Prostate gland (tissue), 2 donors: ENCODE results near the gene OR8K5. TPM values are rescaled to one million over a fixed set of nuclear protein-coding genes. Genes with fewer than 3 reads are reported as not detected.
"Not testable (repeated sequence)": the region's sequence is repeated elsewhere in the genome, so short reads cannot be mapped to it uniquely, and the experiment has no call there.

ENCODE experiments used
- DNase-seq: peaks from one replicate; pipeline ENCODE4 v3.0.0-alpha.2; 2019; ENCODE audit warnings: low spot score
- H3K27ac ChIP-seq, 2 donors: fragments of 200-600 bp; sonication (generic); 2 replicates each; pipeline ENCODE4 v1.5.1; 2017 to 2019
- H3K27me3 ChIP-seq: fragments of 200-600 bp; sonication (generic); replicated peaks from 2 replicates; pipeline ENCODE4 v1.5.1; 2019; ENCODE audit not compliant: insufficient read depth
- H3K36me3 ChIP-seq, 2 donors: fragments of 200-600 bp; sonication (generic); 1 replicate in 1 of 2; 2 replicates in 1 of 2; pipeline versions ENCODE4 v1.5.1 to v1.8.1; 2017 to 2019
- H3K4me1 ChIP-seq: fragments of 200-600 bp; sonication (generic); replicated peaks from 2 replicates; pipeline ENCODE4 v1.5.1; 2019
- H3K4me3 ChIP-seq, 2 donors: fragments of 200-600 bp; sonication (generic); 2 replicates each; pipeline ENCODE4 v1.5.1; 2017 to 2019
- H3K9me3 ChIP-seq: fragments of 200-600 bp; sonication (generic); 2 replicates; pipeline ENCODE4 v1.5.1; 2017
- POLR2A ChIP-seq: fragments of 450-650 bp; IDR thresholded peaks from one replicate; pipeline ENCODE4 v1.6.1; 2016; ENCODE audit warnings: antibody characterized with exemption, mild to moderate bottlenecking
- POLR2AphosphoS5 ChIP-seq: sonication (generic); formaldehyde crosslinking; IDR thresholded peaks from one replicate; pipeline ENCODE4 v1.6.1; 2017; ENCODE audit warnings: antibody characterized with exemption
- WGBS: methylation state at CpG from one replicate; pipeline ENCODE4 v1.1.5; 2018; 5-methylcytosine and 5-hydroxymethylcytosine counted together
- intact Hi-C: fragments of 100-400 bp; cut with DNase I; formaldehyde crosslinking; loops from one replicate; pipeline ENCODE4 v1.14.2; 2022
- total RNA-seq, 2 donors: library from RNA; depleted of rRNA; stranded (reverse); fragments of >200 nt; gene quantifications; one replicate each; pipeline ENCODE4 v1.1.0, GENCODE V29; 2016
- TF ChIP-seq, protein P1 (sequence below), 4 experiments: fragments of 200-600 bp in 2 of 4; fragments of 450-650 bp in 2 of 4; sonication (generic) in 2 of 4; IDR thresholded peaks; 1 replicate in 3 of 4; 2 replicates in 1 of 4; pipeline ENCODE4 v1.5.1; 2016 to 2019; ENCODE audit warnings: antibody characterized with exemption in 4 of 4, mild to moderate bottlenecking in 2 of 4, moderate library complexity in 2 of 4

Gene OR8K5
- total RNA-seq, 2 donors from 2014 or later, result not detected

- H3K4me3 ChIP-seq, result no peak overlapping the region
- intact Hi-C loops, result no loop called here
- H3K4me1 ChIP-seq, result no peaks in the 10 kb centered on the region
- H3K27me3 ChIP-seq, result no peaks in the 10 kb centered on the region
- H3K27ac ChIP-seq, result no peak overlapping the region
- 78% methylated on average over 1 of the region's 1 CpG for WGBS
- TF ChIP-seq, protein P1, sequence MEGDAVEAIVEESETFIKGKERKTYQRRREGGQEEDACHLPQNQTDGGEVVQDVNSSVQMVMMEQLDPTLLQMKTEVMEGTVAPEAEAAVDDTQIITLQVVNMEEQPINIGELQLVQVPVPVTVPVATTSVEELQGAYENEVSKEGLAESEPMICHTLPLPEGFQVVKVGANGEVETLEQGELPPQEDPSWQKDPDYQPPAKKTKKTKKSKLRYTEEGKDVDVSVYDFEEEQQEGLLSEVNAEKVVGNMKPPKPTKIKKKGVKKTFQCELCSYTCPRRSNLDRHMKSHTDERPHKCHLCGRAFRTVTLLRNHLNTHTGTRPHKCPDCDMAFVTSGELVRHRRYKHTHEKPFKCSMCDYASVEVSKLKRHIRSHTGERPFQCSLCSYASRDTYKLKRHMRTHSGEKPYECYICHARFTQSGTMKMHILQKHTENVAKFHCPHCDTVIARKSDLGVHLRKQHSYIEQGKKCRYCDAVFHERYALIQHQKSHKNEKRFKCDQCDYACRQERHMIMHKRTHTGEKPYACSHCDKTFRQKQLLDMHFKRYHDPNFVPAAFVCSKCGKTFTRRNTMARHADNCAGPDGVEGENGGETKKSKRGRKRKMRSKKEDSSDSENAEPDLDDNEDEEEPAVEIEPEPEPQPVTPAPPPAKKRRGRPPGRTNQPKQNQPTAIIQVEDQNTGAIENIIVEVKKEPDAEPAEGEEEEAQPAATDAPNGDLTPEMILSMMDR (IDR thresholded peaks at IDR 0.05), result no peak
- no peak for TF ChIP-seq POLR2AphosphoS5
- no peak for TF ChIP-seq POLR2A
- no peaks in the 10 kb centered on the region for H3K36me3 ChIP-seq
- no peak for DNase-seq
- no peaks in the 10 kb centered on the region for H3K9me3 ChIP-seq
Measured at GRCh38 chr11:56151376-56151775, 8.7 kb downstream of the OR8K5 start.

DNA sequence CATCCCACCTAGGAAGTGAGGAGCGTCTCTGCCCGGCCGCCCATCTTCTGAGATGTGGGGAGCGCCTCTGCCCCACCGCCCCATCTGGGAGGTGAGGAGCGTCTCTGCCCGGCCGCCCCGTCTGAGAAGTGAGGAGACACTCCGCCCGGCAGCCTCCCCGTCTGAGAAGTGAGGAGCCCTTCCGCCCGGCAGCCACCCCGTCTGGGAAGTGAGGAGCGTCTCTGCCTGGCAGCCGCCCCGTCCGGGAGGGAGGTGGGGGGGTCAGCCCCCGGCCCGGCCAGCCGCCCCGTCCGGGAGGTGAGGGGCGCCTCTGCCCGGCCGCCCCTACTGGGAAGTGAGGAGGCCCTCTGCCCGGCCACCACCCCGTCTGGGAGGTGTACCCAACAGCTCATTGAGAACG lies 16.4 kb downstream of the OR8K5 start:
- WGBS, result 92% methylated on average over 16 of the region's 30 CpGs
- H3K27ac ChIP-seq, H3K36me3 ChIP-seq, H3K4me3 ChIP-seq, DNase-seq, intact Hi-C loops, H3K4me1 ChIP-seq, H3K27me3 ChIP-seq, H3K9me3 ChIP-seq: not testable (repeated sequence)

GRCh38 chr11:56140151-56140661 lies 19.9 kb downstream of the OR8K5 start, which contains the start of gene OR8J3:
Gene OR8J3, minus strand, starts transcription at chr11:56140201. Its CDS starts 2,483 bp downstream, at chr11:56137718.
- Histone ChIP-seq H3K27ac (no peak within 1 kb of the TSS), H3K27me3 (no peaks in the 10 kb centered on the region), H3K9me3 (no peaks in the 10 kb centered on the region), H3K4me1 (no peaks in the 10 kb centered on the region), H3K4me3 (no peak within 1 kb of the TSS), H3K36me3 (no peaks in the 10 kb centered on the region)
- intact Hi-C loops, result no loop called here
- DNase-seq, result no peak
- TF ChIP-seq, protein P1 (IDR thresholded peaks at IDR 0.05), result no peak
- TF ChIP-seq POLR2A, result no peak
- TF ChIP-seq POLR2AphosphoS5, result no peak

- 84% methylated on average over 6 of the region's 6 CpGs for WGBS
- no peak within 1 kb of the TSS for H3K27ac ChIP-seq
- DNase-seq, result no peak
- intact Hi-C loops, result no loop called here
- no peaks in the 10 kb centered on the region for H3K9me3 ChIP-seq
- H3K4me1 ChIP-seq, result no peaks in the 10 kb centered on the region
- no peaks in the 10 kb centered on the region for H3K27me3 ChIP-seq
- TF ChIP-seq POLR2A (no peak), POLR2AphosphoS5 (no peak)
- TF ChIP-seq, protein P1 (IDR thresholded peaks at IDR 0.05), result no peak
- no peaks in the 10 kb centered on the region for H3K36me3 ChIP-seq
- no peak within 1 kb of the TSS for H3K4me3 ChIP-seq
Measured at GRCh38 chr11:56122073-56122472, 38.0 kb downstream of the OR8K5 start, which contains the start of gene OR8H3. Gene OR8H3, plus strand, starts transcription at chr11:56122373. Its CDS starts 0 bp downstream, at chr11:56122373.

Other genes with a start within 250 kb of the OR8K5 start
- not detected for gene OR5W2, start 245.7 kb downstream of the OR8K5 start, total RNA-seq
- gene OR5I1, start 223.9 kb downstream of the OR8K5 start, total RNA-seq, result not detected
- not detected for gene OR10AG1, start 190.4 kb downstream of the OR8K5 start, total RNA-seq
- not detected for gene OR5F1, start 165.7 kb downstream of the OR8K5 start, total RNA-seq
- not detected for gene OR5AS1, start 132.7 kb downstream of the OR8K5 start, total RNA-seq
- gene OR8I2, start 67.0 kb downstream of the OR8K5 start, total RNA-seq, result not detected
- under 1 TPM in 1 of 2 donors, not detected in 1; 0.57 TPM for gene OR8H2, start 56.6 kb downstream of the OR8K5 start, total RNA-seq
- gene OR8H3, start 37.9 kb downstream of the OR8K5 start, total RNA-seq, result not detected
- not detected for gene OR8J3, start 20.1 kb downstream of the OR8K5 start, total RNA-seq
- gene OR5J2, start 16.3 kb upstream of the OR8K5 start, total RNA-seq, result not detected
- not detected for gene OR5T2, start 73.9 kb upstream of the OR8K5 start, total RNA-seq
- not detected for gene OR5T3, start 91.9 kb upstream of the OR8K5 start, total RNA-seq
- not detected for gene OR5T1, start 113.8 kb upstream of the OR8K5 start, total RNA-seq
- gene OR8H1, start 131.9 kb upstream of the OR8K5 start, total RNA-seq, result not detected
- not detected for gene OR8K3, start 154.8 kb upstream of the OR8K5 start, total RNA-seq
- gene OR8K1, start 185.7 kb upstream of the OR8K5 start, total RNA-seq, result 1 to 10 TPM in 1 of 2 donors, not detected in 1; 1.6 TPM
- gene OR8J1, start 194.0 kb upstream of the OR8K5 start, total RNA-seq, result not detected
- gene OR8U1, start 215.3 kb upstream of the OR8K5 start, total RNA-seq, result not detected